Measurements from ENCODE around the gene OAS1. TPM values are rescaled to one million over a fixed set of nuclear protein-coding genes. Genes with fewer than 3 reads are reported as not detected.

Gene OAS1
- total RNA-seq, 1 experiment from 2014 or later: 7.8 TPM

Other genes starting within 250 kb of the OAS1 start
- gene RPH3A, start 115.2 kb upstream of the OAS1 start, total RNA-seq (2014; rRNA removed; shearing (Covaris generic); ENCODE audit: low replicate concordance): not detected in 2 replicates
- gene OAS3, start 31.5 kb downstream of the OAS1 start, total RNA-seq (2014; rRNA removed; shearing (Covaris generic); ENCODE audit: low replicate concordance): 8.6 and 12.5 TPM in 2 replicates
- 6.0 and 22.3 TPM in 2 replicates for gene OAS2, start 71.6 kb downstream of the OAS1 start, total RNA-seq (2014; rRNA removed; shearing (Covaris generic); ENCODE audit: low replicate concordance)
- not detected in 2 replicates for gene DTX1, start 149.8 kb downstream of the OAS1 start, total RNA-seq (2014; rRNA removed; shearing (Covaris generic); ENCODE audit: low replicate concordance)
- gene RASAL1, start 228.8 kb downstream of the OAS1 start, total RNA-seq (2014; rRNA removed; shearing (Covaris generic); ENCODE audit: low replicate concordance): not detected in 2 replicates
- not detected in 2 replicates for gene CFAP73, start 242.8 kb downstream of the OAS1 start, total RNA-seq (2014; rRNA removed; shearing (Covaris generic); ENCODE audit: low replicate concordance)